Tibial artery (tissue), 4 donors: ENCODE results near the gene SULF2.

Source experiments
- DNase-seq, 2 donors: peaks; one replicate each; pipeline ENCODE4 v3.0.0-alpha.2; 2019
- H3K27ac ChIP-seq, 2 donors: fragments of 200-600 bp; sonication (generic) in 1 of 2; 1 replicate in 1 of 2; 2 replicates in 1 of 2; pipeline ENCODE4 v1.5.1; 2018 to 2019; ENCODE audit warnings: mild to moderate bottlenecking in 1 of 2
- H3K27me3 ChIP-seq, 2 donors: fragments of 200-600 bp; sonication (generic) in 1 of 2; one replicate each; pipeline versions ENCODE4 v1.5.1 to v1.6.0; 2016 to 2019
- H3K36me3 ChIP-seq, 3 donors: fragments of 200-600 bp; sonication (generic) in 2 of 3; one replicate each; pipeline ENCODE4 v1.5.1; 2016 to 2019; ENCODE audit warnings: mild to moderate bottlenecking in 2 of 3
- H3K4me1 ChIP-seq, 4 donors: fragments of 200-600 bp; sonication (generic) in 2 of 4; 1 replicate in 3 of 4; 2 replicates in 1 of 4; pipeline ENCODE4 v1.5.1; 2016 to 2019
- H3K4me3 ChIP-seq, 2 donors: fragments of 200-600 bp; sonication (generic) in 1 of 2; 1 replicate in 1 of 2; 2 replicates in 1 of 2; pipeline ENCODE4 v1.5.1; 2018 to 2019; ENCODE audit warnings: mild to moderate bottlenecking in 2 of 2
- H3K9me3 ChIP-seq, 3 donors: fragments of 200-600 bp; sonication (generic) in 1 of 3; one replicate each; pipeline ENCODE4 v1.5.1; 2016 to 2019
- CTCF ChIP-seq, 2 experiments: fragments of 200-600 bp in 1 of 2; fragments of 450-650 bp in 1 of 2; IDR thresholded peaks; one replicate each; pipeline ENCODE4 v1.5.1; 2017 to 2019; ENCODE audit warnings: antibody characterized with exemption in 2 of 2, mild to moderate bottlenecking in 1 of 2, moderate library complexity in 1 of 2
- intact Hi-C: fragments of 100-400 bp; cut with DNase I; formaldehyde crosslinking; loops from one replicate; pipeline ENCODE4 v1.15.0; 2023; ENCODE audit warnings: low total_unique reads

The SULF2 gene

GRCh38 chr20:47748069-47748468 lies 37.2 kb downstream of the SULF2 start:
- H3K4me3 ChIP-seq, result no peak overlapping the region
- H3K9me3 ChIP-seq, result no peaks in the 10 kb centered on the region
- H3K4me1 ChIP-seq, result peaks cover 0 to 13% (median 11%) of the 10 kb centered on the region in 4 donors
- DNase-seq, result no peak
- H3K36me3 ChIP-seq, result peaks cover 0 to 6% (median 0%) of the 10 kb centered on the region in 3 donors
- intact Hi-C loops, result no loop called here
- H3K27ac ChIP-seq, result no peak overlapping the region
- H3K27me3 ChIP-seq, result no peaks in the 10 kb centered on the region
- no peak for TF ChIP-seq CTCF (IDR thresholded peaks at IDR 0.05)

- no peaks in the 10 kb centered on the region for H3K27me3 ChIP-seq
- peaks cover 0 to 6% (median 0%) of the 10 kb centered on the region in 3 donors for H3K36me3 ChIP-seq
- intact Hi-C loops, result no loop called here
- no peak overlapping the region for H3K27ac ChIP-seq
- peaks cover 0 to 13% (median 11%) of the 10 kb centered on the region in 4 donors for H3K4me1 ChIP-seq
- no peaks in the 10 kb centered on the region for H3K9me3 ChIP-seq
- DNase-seq, result no peak
- no peak overlapping the region for H3K4me3 ChIP-seq
- TF ChIP-seq CTCF (IDR thresholded peaks at IDR 0.05), result no peak
These were observed 37.6 kb downstream of the SULF2 start for GRCh38 chr20:47747669-47748031.

GRCh38 chr20:47744803-47745202 lies 40.5 kb downstream of the SULF2 start:
- Histone ChIP-seq H3K4me1 (peaks cover 0 to 22% (median 12%) of the 10 kb centered on the region in 4 donors), H3K27ac (no peak overlapping the region), H3K27me3 (no peaks in the 10 kb centered on the region), H3K4me3 (no peak overlapping the region), H3K36me3 (no peaks in the 10 kb centered on the region), H3K9me3 (no peaks in the 10 kb centered on the region)
- no peak for TF ChIP-seq CTCF (IDR thresholded peaks at IDR 0.05)
- intact Hi-C loops, result no loop called here
- no peak for DNase-seq

- intact Hi-C loops, result no loop called here
- Histone ChIP-seq H3K27ac (no peak overlapping the region), H3K4me3 (no peak overlapping the region), H3K9me3 (no peaks in the 10 kb centered on the region), H3K27me3 (no peaks in the 10 kb centered on the region), H3K4me1 (peaks cover 0 to 11% (median 3%) of the 10 kb centered on the region in 4 donors), H3K36me3 (no peaks in the 10 kb centered on the region)
- no peak for DNase-seq
- TF ChIP-seq CTCF (IDR thresholded peaks at IDR 0.05), result no peak
These were observed 41.6 kb downstream of the SULF2 start for GRCh38 chr20:47743671-47744070.

- H3K36me3 ChIP-seq, result peaks cover 0 to under 1% (median 0%) of the 10 kb centered on the region in 3 donors
- no peak for DNase-seq
- H3K9me3 ChIP-seq, result no peaks in the 10 kb centered on the region
- no peak overlapping the region for H3K4me3 ChIP-seq
- H3K27ac ChIP-seq, result no peak overlapping the region
- peaks cover 0 to 11% (median 3%) of the 10 kb centered on the region in 4 donors for H3K4me1 ChIP-seq
- intact Hi-C loops, result no loop called here
- H3K27me3 ChIP-seq, result no peaks in the 10 kb centered on the region
- no peak for TF ChIP-seq CTCF (IDR thresholded peaks at IDR 0.05)
These were observed 43.3 kb downstream of the SULF2 start for GRCh38 chr20:47741669-47742608.
